KOPT-K1 (cell line): ENCODE measurements around the gene TUBGCP6.

Experiments
- H3K27ac ChIP-seq: fragments of 200-600 bp; sonication (generic); 2 replicates; pipeline ENCODE4 v1.5.1; 2016; ENCODE audit warnings: antibody characterized with exemption, mild to moderate bottlenecking, low read depth, low read length; ENCODE audit not compliant: poor library complexity, severe bottlenecking
- H3K36me3 ChIP-seq: fragments of 200-600 bp; sonication (generic); 2 replicates; pipeline ENCODE4 v1.5.1; 2017; ENCODE audit warnings: antibody characterized with exemption, mild to moderate bottlenecking, low read length, moderate library complexity; ENCODE audit not compliant: insufficient read depth
- H3K9me3 ChIP-seq: fragments of 200-600 bp; sonication (generic); 2 replicates; pipeline ENCODE4 v1.5.1; 2017; ENCODE audit warnings: antibody characterized with exemption, low read length, mild to moderate bottlenecking; ENCODE audit not compliant: insufficient read depth, poor library complexity, severe bottlenecking

TUBGCP6 gene

GRCh38 chr22:50261615-50262459, 17.0 kb upstream of the TUBGCP6 start, which contains the start of gene MAPK12:
Gene MAPK12, minus strand, starts transcription at chr22:50261683. Its CDS starts 174 bp downstream, at chr22:50261509.
- H3K27ac ChIP-seq, result no peak within 1 kb of the TSS
- no peaks in the 10 kb centered on the region for H3K9me3 ChIP-seq
- no peaks in the 10 kb centered on the region for H3K36me3 ChIP-seq

DNA sequence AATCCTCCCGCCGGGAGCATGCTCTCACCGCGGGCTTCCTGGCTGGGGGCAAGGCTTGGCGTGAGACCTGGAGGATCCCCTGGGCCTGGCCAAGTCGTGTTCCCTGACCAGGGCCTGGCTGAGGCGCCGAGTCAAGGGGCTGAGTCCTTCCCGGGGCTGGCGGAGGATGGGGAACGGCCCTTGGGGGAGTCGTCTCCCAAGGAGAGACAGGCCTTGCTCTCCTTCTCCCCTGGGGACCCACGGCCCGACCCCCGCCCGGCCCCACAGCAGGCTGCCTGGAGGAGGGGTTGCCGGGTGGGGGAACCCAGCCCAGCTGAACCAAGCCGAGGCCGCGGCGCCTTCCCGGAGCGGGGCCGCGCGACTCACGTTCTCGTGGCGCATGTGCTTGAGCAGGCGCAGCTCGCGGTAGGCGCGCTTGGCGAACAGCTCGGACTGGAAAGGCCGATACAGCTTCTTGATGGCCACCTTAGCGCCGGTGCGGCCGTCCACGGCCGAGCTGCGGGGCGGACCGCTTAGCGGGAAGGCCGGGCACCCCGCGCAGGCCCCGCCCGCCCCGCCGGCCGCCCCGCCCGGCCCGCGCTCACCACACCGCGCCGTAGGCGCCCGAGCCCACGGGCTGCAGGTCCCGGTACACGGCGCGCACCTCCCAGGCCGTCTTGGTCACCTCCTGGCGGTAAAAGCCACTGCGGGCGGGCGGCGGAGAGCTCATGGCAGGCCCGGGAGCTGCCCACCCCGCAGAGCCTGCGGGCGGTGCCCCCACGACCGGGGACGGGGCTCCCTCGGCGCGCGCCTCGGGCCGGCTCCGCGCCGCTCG, 16.2 kb upstream of the TUBGCP6 start:
- no peaks in the 10 kb centered on the region for H3K36me3 ChIP-seq
- H3K27ac ChIP-seq, result no peak overlapping the region
- no peaks in the 10 kb centered on the region for H3K9me3 ChIP-seq

GRCh38 chr22:50260434-50260800, 15.6 kb upstream of the TUBGCP6 start:
- no peak overlapping the region for H3K27ac ChIP-seq
- no peaks in the 10 kb centered on the region for H3K36me3 ChIP-seq
- no peaks in the 10 kb centered on the region for H3K9me3 ChIP-seq

GRCh38 chr22:50259302-50259701, 14.5 kb upstream of the TUBGCP6 start:
- H3K27ac ChIP-seq, result no peak overlapping the region
- H3K36me3 ChIP-seq, result no peaks in the 10 kb centered on the region
- no peaks in the 10 kb centered on the region for H3K9me3 ChIP-seq

DNA sequence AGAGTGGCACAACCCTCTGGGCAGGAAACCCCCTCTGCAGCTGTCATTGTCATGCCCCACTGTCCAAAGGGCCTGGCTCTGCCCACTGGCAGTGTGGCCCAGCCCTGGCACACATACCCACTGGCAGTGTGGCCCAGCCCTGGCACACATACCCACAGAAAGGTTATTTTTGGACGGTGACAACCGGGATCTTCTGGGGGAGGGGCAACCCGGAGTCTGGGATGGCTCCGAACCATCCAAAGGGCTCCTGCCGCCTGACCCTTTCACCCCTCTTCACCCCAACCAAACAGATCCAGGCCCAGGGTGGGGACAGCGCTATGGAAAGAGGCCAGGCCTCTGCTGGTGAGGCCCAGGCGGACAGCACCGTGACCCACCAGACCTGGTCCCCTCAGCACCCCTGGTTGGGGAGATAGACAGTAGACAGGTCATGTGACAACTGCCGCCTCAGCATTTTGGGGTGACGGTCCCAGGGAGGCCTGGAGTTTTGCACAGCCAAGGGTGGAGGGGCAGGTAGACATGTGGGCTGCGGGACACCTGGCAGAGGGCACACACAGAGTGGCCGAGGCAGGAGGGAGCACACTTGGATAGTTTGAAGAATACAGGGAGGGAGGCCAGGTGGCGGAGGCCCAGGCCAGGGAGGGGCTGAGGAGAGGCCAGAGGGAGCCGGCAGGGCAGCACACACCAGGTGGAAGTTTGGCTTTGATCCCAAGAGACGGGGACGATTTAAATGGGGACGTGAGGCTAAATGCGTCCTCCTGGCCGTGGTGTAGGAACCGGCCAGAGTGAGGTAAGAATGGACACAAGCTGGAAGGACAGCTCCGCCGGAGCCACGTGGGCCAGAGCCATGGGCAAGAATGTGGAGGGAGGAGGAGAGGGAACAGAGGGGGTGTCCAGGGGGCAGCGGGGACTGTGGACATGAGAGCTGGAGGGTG, 13.8 kb upstream of the TUBGCP6 start:
- Histone ChIP-seq H3K27ac (no peak overlapping the region), H3K36me3 (no peaks in the 10 kb centered on the region), H3K9me3 (no peaks in the 10 kb centered on the region)

DNA sequence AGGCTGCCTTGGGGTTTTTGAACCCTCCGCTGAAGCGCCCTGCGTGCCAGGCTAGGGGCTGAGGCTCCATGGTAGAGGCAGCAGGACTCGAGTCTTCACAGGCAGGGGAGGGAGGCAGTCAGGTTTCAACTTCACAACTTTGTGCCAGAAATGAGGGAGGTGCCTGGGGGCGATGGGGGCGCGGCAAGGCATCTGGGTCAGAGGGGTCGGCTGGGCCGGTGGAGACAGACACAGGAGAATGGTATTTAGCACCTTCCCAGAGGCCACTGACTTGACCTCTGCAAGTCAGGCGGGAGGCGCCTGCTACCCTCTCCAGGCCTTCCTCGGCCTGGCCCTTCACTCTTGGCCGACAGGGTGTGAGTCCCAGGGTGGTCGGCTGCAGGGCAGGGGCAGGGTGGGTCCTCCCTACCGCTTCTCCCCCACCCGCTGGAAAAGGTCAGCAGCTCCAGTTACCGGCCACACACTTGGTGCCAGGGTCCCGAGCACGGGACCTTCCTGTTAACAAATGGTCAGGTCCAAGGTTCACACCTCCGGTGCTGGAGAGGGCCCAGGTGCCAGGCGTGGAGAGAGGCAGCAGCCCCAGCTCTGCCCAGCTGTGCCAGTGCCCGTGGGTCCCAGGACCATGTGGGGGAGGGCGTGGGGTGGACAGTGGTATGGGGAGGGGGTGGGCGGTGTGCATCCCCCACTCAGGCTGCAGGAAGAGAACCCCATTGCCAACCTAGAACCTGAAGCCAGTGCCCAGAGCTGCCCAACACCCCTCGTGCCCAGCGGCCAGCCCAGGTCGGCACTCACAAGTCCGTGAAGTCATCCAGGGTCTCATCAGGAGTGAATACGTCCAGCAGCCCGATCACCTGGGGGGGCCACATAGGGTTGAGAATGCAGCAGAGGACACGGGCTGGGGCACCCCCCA, 12.9 kb upstream of the TUBGCP6 start:
- Histone ChIP-seq H3K27ac (no peak overlapping the region), H3K9me3 (no peaks in the 10 kb centered on the region), H3K36me3 (no peaks in the 10 kb centered on the region)

DNA sequence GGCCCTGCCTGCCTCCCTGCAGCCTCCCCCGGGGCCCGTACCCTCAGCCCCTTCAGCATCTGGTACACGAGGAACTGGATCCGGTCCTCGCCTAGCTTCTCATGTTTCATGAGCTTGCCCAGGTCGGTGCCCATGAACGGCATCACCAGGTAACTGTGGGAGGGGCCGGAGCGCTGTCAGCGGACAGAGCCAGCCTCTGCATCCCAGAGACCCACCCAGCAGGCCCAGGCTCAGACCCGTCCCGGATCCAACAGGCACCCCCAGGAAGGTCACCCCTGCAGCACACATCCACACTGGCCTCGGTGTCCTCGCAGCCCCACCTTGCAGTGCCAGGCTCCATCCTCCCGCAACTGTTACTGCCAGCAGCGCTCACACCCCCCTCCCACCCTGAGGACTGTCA, 12.2 kb upstream of the TUBGCP6 start:
- H3K9me3 ChIP-seq, result no peaks in the 10 kb centered on the region
- H3K27ac ChIP-seq, result no peak overlapping the region
- no peaks in the 10 kb centered on the region for H3K36me3 ChIP-seq

- H3K36me3 ChIP-seq, result no peaks in the 10 kb centered on the region
Measured at GRCh38 chr22:50256258-50256862, 11.5 kb upstream of the TUBGCP6 start.

DNA sequence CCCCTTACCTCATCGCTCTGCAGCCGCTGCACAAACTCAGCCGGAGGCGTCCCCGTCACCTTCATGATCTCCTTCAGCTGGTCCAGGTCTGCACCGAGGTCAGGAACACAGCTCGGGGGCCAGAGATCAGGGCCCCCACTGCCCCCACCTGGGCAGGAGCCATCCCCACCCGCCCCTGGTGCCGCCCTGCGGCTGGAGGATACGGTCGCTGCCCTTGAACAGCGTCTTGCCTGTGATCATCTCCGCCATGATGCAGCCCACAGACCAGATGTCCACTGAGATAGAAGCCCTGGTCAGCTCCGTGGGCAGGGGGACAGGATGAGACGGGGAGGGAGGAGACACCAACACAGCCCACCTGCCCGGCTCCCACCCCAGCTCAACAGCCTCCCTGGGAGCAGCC, 10.8 kb upstream of the TUBGCP6 start:
- Histone ChIP-seq H3K27ac (no peak overlapping the region), H3K9me3 (no peaks in the 10 kb centered on the region), H3K36me3 (no peaks in the 10 kb centered on the region)

More at GRCh38 chr22:50256258-50256862, 11.5 kb upstream of the TUBGCP6 start:
- no peaks in the 10 kb centered on the region for H3K9me3 ChIP-seq
- no peak overlapping the region for H3K27ac ChIP-seq

GRCh38 chr22:50255099-50255498, 10.3 kb upstream of the TUBGCP6 start:
- Histone ChIP-seq H3K9me3 (no peaks in the 10 kb centered on the region), H3K27ac (no peak overlapping the region), H3K36me3 (no peaks in the 10 kb centered on the region)

DNA sequence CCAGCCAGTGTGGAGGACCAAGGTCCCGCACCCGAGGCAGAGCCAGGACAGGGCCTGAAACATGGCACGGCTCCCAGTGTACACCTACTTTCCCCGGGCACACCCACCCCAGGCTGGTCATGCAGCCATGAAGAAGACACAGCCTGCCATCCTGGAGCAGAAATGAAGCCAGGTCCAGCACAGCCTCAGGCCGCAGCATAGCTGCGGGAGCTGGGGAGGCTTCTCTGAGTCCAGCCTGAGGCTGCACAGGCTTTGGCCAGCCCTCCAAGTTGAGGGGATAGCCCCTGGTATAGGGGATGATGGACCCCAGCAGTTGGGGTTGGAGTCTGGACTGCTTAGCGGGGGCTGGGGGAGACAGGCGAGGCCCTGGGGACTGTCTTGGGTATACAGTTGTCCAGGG, 9.1 kb upstream of the TUBGCP6 start:
- H3K27ac ChIP-seq, result no peak overlapping the region
- no peaks in the 10 kb centered on the region for H3K9me3 ChIP-seq
- no peaks in the 10 kb centered on the region for H3K36me3 ChIP-seq

DNA sequence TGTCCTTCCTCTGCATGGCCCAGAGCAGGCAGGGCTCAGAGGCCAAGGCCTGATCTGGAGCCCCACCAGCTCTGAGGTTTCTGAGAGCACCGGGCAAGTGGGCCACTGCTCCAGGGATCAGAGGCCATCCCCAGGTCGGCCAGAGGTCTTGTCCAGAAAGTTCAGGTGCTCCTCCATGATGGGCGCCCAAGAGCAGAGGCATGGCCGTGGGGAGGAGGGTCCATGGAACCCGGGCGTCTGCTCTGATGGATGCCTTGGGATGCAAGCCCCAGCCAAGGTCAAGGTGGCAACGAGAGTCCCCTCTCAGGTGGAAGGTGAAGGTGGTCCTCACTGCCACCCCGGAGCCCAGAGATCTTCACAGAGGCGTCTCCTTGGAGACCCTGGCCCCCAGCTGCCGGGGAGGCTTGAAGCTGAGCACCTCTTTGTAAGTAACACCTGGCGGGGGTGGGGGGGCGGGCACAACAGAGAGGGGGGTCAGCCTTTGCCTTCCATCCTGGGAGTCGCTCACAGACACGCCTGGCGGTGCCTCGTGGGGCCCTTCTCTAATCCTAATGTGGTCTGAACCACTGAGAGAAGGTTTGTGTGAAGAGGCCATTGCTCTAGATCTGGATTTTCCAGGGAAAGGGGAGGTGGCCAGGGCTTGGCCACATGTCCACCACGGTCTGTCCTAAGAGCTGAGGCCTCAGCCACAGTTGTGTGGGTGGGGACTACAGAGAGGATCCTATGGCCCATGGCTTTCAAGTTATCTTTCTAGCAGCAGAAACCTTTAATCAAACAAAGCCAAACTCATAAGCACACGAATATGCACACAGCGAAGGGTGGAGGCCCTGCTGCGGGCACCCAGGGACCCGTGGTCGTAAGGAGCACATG, 8.5 kb upstream of the TUBGCP6 start:
- Histone ChIP-seq H3K36me3 (no peaks in the 10 kb centered on the region), H3K9me3 (no peaks in the 10 kb centered on the region), H3K27ac (no peak overlapping the region)
